ENCODE measurements around the gene ZNF646.

DNA sequence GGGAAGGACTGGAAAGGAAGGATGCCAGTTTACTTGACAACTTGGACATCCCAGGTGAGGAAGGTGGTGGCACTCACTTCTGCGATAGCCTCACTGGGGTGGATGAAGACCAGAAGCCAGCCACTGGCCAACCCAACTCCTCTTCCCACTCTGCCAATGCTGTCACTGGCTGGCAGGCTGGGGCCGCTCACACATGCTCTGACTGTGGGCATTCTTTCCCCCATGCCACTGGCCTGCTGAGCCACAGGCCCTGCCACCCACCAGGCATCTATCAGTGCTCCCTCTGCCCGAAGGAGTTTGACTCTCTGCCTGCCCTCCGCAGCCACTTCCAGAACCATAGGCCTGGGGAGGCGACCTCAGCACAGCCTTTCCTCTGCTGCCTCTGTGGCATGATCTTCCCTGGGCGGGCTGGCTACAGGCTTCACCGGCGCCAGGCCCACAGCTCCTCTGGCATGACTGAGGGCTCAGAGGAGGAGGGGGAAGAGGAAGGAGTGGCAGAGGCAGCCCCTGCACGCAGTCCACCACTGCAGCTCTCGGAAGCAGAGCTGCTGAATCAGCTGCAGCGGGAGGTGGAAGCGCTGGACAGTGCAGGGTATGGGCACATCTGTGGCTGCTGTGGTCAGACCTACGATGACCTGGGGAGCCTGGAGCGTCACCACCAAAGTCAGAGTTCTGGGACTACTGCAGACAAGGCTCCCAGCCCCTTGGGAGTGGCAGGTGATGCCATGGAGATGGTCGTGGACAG lies 4.5 kb downstream of the ZNF646 start:
- TF ChIP-seq, protein P1, sequence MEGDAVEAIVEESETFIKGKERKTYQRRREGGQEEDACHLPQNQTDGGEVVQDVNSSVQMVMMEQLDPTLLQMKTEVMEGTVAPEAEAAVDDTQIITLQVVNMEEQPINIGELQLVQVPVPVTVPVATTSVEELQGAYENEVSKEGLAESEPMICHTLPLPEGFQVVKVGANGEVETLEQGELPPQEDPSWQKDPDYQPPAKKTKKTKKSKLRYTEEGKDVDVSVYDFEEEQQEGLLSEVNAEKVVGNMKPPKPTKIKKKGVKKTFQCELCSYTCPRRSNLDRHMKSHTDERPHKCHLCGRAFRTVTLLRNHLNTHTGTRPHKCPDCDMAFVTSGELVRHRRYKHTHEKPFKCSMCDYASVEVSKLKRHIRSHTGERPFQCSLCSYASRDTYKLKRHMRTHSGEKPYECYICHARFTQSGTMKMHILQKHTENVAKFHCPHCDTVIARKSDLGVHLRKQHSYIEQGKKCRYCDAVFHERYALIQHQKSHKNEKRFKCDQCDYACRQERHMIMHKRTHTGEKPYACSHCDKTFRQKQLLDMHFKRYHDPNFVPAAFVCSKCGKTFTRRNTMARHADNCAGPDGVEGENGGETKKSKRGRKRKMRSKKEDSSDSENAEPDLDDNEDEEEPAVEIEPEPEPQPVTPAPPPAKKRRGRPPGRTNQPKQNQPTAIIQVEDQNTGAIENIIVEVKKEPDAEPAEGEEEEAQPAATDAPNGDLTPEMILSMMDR (IDR thresholded peaks at IDR 0.05) = no peak
- TF ChIP-seq POLR2A (IDR thresholded peaks at IDR 0.05) = no peak

Data from thyroid gland (tissue), 4 donors.